GM03348 (cell line): ENCODE results near the gene BTN3A1.
A peak's percentile ranks its signal among the peaks of the same experiment; 100 is the strongest.

Experiments used
- DNase-seq: peaks from one replicate; pipeline ENCODE4 v3.0.0; 2012; ENCODE audit warnings: low spot score

Gene BTN3A1

GRCh38 chr6:26379740-26380139, 22.3 kb upstream of the BTN3A1 start:
- no peak for DNase-seq

GRCh38 chr6:26380256-26380655, 21.8 kb upstream of the BTN3A1 start:
- no peak for DNase-seq

- DNase-seq = no peak
Measured at GRCh38 chr6:26382121-26382520, 20.0 kb upstream of the BTN3A1 start.

- peak; percentile 28 for DNase-seq
Measured at GRCh38 chr6:26383624-26384417, 18.3 kb upstream of the BTN3A1 start.

- no peak for DNase-seq
Measured at GRCh38 chr6:26385734-26386125, 16.3 kb upstream of the BTN3A1 start.

- DNase-seq = no peak
Measured at GRCh38 chr6:26387565-26387964, 14.5 kb upstream of the BTN3A1 start.

- peak; percentile 31 for DNase-seq
Measured at GRCh38 chr6:26388014-26388413, 14.1 kb upstream of the BTN3A1 start.

- peak; percentile 33 for DNase-seq
Measured at GRCh38 chr6:26388441-26388840, 13.6 kb upstream of the BTN3A1 start.

GRCh38 chr6:26389349-26389894, 12.7 kb upstream of the BTN3A1 start:
- DNase-seq = no peak

- DNase-seq = no peak
Measured at GRCh38 chr6:26390531-26390930, 11.5 kb upstream of the BTN3A1 start.

GRCh38 chr6:26392932-26393636, 9.0 kb upstream of the BTN3A1 start:
- no peak for DNase-seq

GRCh38 chr6:26394289-26394688, 7.8 kb upstream of the BTN3A1 start:
- DNase-seq = peak; percentile 33

- DNase-seq = no peak
Measured at GRCh38 chr6:26398555-26398954, 3.5 kb upstream of the BTN3A1 start.

GRCh38 chr6:26400626-26401025, 1.4 kb upstream of the BTN3A1 start:
- no peak for DNase-seq

GRCh38 chr6:26401389-26401986, 587 bp upstream of the BTN3A1 start:
- no peak for DNase-seq

GRCh38 chr6:26403893-26404292, 1.8 kb downstream of the BTN3A1 start:
- DNase-seq = no peak

- DNase-seq = no peak
Measured at GRCh38 chr6:26404546-26404945, 2.5 kb downstream of the BTN3A1 start.

- DNase-seq = no peak
Measured at GRCh38 chr6:26408828-26409730, 7.0 kb downstream of the BTN3A1 start.

- peak; percentile 12 for DNase-seq
Measured at GRCh38 chr6:26411751-26412150, 9.7 kb downstream of the BTN3A1 start.

GRCh38 chr6:26412228-26412627, 10.2 kb downstream of the BTN3A1 start:
- DNase-seq = no peak

GRCh38 chr6:26412954-26413353, 10.9 kb downstream of the BTN3A1 start:
- no peak for DNase-seq

GRCh38 chr6:26414281-26414680, 12.2 kb downstream of the BTN3A1 start:
- DNase-seq = no peak
